ENCODE measurements around the gene TMED9. TPM values are rescaled to one million over a fixed set of nuclear protein-coding genes. Genes with fewer than 3 reads are reported as not detected.
"Not testable (repeated sequence)": the region's sequence is repeated elsewhere in the genome, so short reads cannot be mapped to it uniquely, and the experiment has no call there.

TMED9 gene
- polyA plus RNA-seq, 6 donors from 2014 or later: 86.8 to 108 (median 99.4) TPM

DNA sequence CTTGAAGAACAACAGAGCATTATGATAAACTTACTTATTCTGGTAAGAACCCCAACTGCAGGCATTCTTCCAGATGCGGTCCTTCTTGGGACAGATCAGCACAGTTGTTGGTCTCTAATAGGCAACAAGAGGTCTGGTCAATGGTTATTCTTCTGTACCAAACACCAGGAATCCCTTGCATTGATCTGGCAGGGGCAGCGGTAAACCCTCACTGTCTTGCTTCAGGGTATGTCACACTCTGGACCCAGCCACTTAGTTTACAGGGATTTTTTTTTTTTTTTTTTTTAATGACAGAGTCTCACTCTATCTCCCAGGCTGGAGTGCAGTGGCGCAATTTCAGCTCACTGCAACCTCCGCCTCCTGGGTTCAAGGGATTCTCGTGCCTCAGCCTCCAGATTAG, 36.3 kb upstream of the TMED9 start:
- no peaks in the 10 kb centered on the region for H3K27me3 Mint-ChIP-seq
- no peaks in the 10 kb centered on the region for H3K36me3 Mint-ChIP-seq
- H3K9me3 Mint-ChIP-seq: no peaks in the 10 kb centered on the region
- H3K27ac Mint-ChIP-seq: no peak overlapping the region
- H3K4me3 Mint-ChIP-seq: peak overlapping the region in 5 of 8 donors; percentile 83 to 95 (median 90)
- DNase-seq (no peak), ATAC-seq (ENCODE audit: low read depth in 2 of 2) (no peak)
- H3K4me1 Mint-ChIP-seq: peaks cover 22 to 29% (median 26%) of the 10 kb centered on the region in 3 donors

DNA sequence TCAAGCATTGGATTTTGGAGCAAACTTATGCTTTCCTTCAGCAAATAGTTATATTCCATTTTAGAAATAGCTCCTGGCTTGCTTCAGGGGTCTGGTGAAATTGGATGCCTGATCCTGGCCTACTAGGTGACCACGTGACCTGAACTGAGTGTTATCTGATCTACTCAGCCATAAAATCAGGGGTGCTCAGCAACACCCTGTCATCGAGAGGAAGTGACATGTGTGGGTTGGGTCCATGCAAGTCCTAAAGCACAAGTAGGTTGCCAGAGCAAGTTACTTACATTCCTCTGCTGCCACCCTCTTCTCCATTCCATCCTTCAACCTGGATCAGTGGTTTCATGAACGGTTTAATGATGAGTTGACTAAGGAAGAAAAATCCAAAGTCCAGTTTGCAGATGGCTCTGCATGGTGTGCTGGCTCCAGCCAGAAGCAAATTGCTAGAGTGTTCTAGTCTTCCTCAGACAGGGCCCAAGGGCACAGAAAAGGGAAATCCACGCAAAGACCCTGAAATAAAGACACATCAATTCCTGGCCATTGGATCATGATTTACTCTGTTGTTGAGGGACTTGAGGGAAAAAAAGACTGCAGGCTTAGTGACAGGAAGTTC, 34.9 kb upstream of the TMED9 start:
- Mint-ChIP-seq H3K4me1 (peaks cover 19 to 23% (median 22%) of the 10 kb centered on the region in 3 donors), H3K4me3 (peak overlapping the region in 1 of 8 donors; percentile 73), H3K9me3 (peaks cover 0 to 2% (median 0%) of the 10 kb centered on the region in 7 donors), H3K36me3 (no peaks in the 10 kb centered on the region), H3K27ac (peak overlapping the region in 1 of 6 donors; percentile 72), H3K27me3 (no peaks in the 10 kb centered on the region)
- DNase-seq (no peak), ATAC-seq (ENCODE audit: low read depth in 2 of 2) (no peak)

DNA sequence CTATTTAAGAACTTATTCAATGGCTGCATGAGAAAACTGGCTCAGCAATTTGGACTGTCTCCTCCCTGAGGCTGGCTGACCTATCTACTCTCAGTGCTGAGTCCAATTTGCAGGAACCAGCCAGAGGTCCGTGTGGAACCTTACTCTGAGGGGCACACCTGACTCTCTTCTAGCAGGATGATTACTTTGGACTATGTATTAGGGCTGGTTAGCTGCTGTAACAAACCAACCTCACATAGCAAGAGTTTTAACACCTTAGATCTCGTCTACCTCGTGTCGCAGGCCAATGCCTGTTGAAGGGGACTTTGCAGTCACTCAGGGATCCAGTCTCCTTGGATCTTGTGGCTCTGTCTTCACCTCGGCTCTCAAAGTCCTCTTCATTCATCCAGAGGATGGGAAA, 34.2 kb upstream of the TMED9 start:
- H3K27ac Mint-ChIP-seq: no peak overlapping the region
- ATAC-seq (ENCODE audit: low read depth in 2 of 2) (no peak), DNase-seq (no peak)
- H3K9me3 Mint-ChIP-seq: peaks cover 0 to 2% (median 0%) of the 10 kb centered on the region in 7 donors
- peak overlapping the region in 1 of 8 donors; percentile 73 for H3K4me3 Mint-ChIP-seq
- H3K36me3 Mint-ChIP-seq: no peaks in the 10 kb centered on the region
- peaks cover 14 to 18% (median 16%) of the 10 kb centered on the region in 3 donors for H3K4me1 Mint-ChIP-seq
- no peaks in the 10 kb centered on the region for H3K27me3 Mint-ChIP-seq

DNA sequence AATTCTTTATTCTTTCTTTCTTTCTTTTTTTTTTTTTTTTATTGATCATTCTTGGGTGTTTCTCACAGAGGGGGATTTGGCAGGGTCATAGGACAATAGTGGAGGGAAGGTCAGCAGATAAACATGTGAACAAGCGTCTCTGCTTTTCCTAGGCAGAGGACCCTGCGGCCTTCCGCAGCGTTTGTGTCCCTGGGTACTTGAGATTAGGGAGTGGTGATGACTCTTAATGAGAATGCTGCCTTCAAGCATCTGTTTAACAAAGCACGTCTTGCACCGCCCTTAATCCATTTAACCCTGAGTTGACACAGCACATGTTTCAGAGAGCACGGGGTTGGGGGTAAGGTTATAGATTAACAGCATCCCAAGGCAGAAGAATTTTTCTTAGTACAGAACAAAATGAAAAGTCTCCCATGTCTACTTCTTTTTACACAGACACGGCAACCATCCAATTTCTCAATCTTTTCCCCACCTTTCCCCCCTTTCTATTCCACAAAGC, 32.5 kb upstream of the TMED9 start:
- ATAC-seq (ENCODE audit: low read depth in 2 of 2); H3K4me3 Mint-ChIP-seq; DNase-seq; H3K27me3 Mint-ChIP-seq; H3K4me1 Mint-ChIP-seq; H3K9me3 Mint-ChIP-seq; H3K36me3 Mint-ChIP-seq; H3K27ac Mint-ChIP-seq: not testable (repeated sequence)

DNA sequence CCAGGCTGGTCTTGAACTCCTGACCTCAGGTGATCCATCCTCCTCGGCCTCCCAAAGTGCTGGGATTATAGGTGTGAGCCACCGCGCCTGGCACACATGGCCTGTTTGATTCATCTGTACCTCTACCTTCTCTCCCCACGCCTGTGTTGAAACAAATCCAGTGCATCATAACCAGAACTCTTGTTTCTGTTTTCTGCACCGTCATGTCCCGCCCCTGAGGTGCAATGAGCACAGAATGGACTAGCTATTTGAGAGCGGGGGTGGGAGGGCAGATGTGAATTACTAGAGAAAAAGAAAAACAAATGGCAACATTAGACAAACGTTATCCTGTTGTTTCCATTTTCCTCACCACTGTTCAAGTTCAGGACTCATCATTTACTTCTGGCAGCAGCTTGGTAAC, 27.0 kb upstream of the TMED9 start:
- no peak overlapping the region for H3K4me3 Mint-ChIP-seq
- H3K36me3 Mint-ChIP-seq: no peaks in the 10 kb centered on the region
- no peak overlapping the region for H3K27ac Mint-ChIP-seq
- H3K27me3 Mint-ChIP-seq: peaks cover 7 to 31% (median 22%) of the 10 kb centered on the region in 3 donors
- no peak for DNase-seq
- peaks cover 0 to 2% (median 0%) of the 10 kb centered on the region in 7 donors for H3K9me3 Mint-ChIP-seq
- no peaks in the 10 kb centered on the region for H3K4me1 Mint-ChIP-seq
- ATAC-seq (ENCODE audit: low read depth in 2 of 2): no peak

DNA sequence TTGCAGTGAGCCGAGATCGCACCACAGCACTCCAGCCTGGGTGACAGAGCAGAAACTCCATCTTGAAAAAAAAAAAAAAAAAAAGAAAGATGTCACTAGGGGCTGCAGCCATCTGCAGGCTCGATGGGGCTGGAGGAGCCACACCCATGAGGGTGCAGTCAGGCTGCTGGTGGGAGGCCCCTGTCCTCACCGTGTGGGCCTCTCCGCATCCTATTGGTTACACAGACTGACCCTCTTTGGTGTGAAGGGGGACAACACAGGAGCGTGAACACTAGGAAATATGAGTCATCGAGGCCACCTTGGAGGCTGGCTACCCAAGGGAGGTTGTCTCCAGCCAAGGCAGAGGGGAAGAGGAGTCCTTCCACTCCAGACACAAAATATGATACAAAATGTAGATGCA, 23.7 kb upstream of the TMED9 start:
- H3K4me1 Mint-ChIP-seq: no peaks in the 10 kb centered on the region
- H3K36me3 Mint-ChIP-seq: no peaks in the 10 kb centered on the region
- H3K27ac Mint-ChIP-seq: no peak overlapping the region
- peaks cover 7 to 32% (median 22%) of the 10 kb centered on the region in 3 donors for H3K27me3 Mint-ChIP-seq
- ATAC-seq (ENCODE audit: low read depth in 2 of 2) (no peak), DNase-seq (no peak)
- no peak overlapping the region for H3K4me3 Mint-ChIP-seq
- peaks cover 0 to 2% (median 0%) of the 10 kb centered on the region in 7 donors for H3K9me3 Mint-ChIP-seq

DNA sequence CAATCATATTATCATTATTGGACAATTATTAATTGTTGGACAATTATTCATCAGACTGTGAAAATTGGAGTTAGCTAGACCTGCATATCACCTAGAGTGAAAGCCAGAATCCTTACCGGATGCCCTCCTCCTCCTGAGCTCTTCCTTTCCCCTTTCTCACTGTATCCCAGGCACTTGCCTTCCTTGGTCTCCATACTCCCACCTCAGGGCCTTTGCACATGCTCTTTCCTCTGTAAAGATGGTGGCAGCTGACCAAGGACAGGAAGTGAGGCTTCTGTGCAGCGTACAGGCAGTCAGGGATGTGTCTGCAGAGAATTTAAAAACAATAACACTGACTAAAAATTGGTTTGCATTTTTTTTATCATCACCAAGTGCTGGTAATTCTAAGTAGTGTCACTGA, 22.1 kb upstream of the TMED9 start:
- Mint-ChIP-seq H3K36me3 (no peaks in the 10 kb centered on the region), H3K4me3 (no peak overlapping the region), H3K9me3 (peaks cover 0 to 2% (median 0%) of the 10 kb centered on the region in 7 donors), H3K27ac (no peak overlapping the region), H3K4me1 (no peaks in the 10 kb centered on the region), H3K27me3 (peaks cover 7 to 35% (median 22%) of the 10 kb centered on the region in 3 donors)
- no peak for DNase-seq
- ATAC-seq (ENCODE audit: low read depth in 2 of 2): no peak

DNA sequence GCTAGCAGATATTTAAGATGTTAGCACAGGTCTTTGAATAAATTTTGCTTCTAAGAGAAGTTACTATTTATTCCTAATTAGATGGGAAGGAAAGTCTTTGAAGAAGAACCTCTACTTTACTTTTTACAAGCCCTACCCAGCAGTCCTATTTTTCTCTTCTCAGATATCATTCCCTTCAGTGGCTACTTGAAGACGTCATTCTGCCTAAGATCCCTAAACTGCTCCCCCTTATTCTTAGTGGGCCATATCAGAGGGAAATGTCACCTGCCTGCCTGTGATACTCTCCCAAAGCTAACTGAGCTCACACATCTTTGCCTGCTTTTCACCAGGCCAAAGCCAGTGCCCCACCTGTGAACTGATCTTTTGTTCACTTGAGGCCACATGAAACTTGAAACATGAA, 16.5 kb upstream of the TMED9 start:
- peaks cover 0 to 2% (median 0%) of the 10 kb centered on the region in 7 donors for H3K9me3 Mint-ChIP-seq
- DNase-seq (no peak), ATAC-seq (ENCODE audit: low read depth in 2 of 2) (no peak)
- peaks cover 0 to 11% (median 4%) of the 10 kb centered on the region in 3 donors for H3K27me3 Mint-ChIP-seq
- H3K4me3 Mint-ChIP-seq: peak overlapping the region in 1 of 8 donors; percentile 63
- H3K27ac Mint-ChIP-seq: no peak overlapping the region
- no peaks in the 10 kb centered on the region for H3K36me3 Mint-ChIP-seq
- H3K4me1 Mint-ChIP-seq: no peaks in the 10 kb centered on the region

DNA sequence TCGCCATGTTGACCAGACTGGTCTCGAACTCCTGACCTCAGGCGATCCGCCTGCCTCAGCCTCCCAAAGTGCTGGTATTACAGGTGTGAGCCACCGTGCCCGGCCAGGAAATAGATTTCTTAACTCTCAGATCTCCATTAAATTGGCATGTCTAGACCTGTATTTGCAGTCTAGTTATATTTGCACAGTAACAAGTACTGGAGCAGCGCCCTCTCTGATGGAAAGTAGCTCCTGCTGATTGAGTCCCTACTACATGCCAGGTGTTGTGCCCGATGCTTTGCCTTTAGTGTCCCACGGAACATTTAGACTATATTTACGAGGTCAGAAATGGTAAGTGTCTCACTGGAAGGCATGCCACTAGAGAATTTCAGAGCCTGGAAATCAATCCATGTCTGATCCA, 15.8 kb upstream of the TMED9 start:
- no peak overlapping the region for H3K27ac Mint-ChIP-seq
- DNase-seq (no peak), ATAC-seq (ENCODE audit: low read depth in 2 of 2) (no peak)
- peaks cover 0 to 2% (median 0%) of the 10 kb centered on the region in 7 donors for H3K9me3 Mint-ChIP-seq
- H3K4me3 Mint-ChIP-seq: no peak overlapping the region
- H3K4me1 Mint-ChIP-seq: no peaks in the 10 kb centered on the region
- H3K36me3 Mint-ChIP-seq: no peaks in the 10 kb centered on the region
- H3K27me3 Mint-ChIP-seq: peaks cover 0 to 12% (median 5%) of the 10 kb centered on the region in 3 donors

DNA sequence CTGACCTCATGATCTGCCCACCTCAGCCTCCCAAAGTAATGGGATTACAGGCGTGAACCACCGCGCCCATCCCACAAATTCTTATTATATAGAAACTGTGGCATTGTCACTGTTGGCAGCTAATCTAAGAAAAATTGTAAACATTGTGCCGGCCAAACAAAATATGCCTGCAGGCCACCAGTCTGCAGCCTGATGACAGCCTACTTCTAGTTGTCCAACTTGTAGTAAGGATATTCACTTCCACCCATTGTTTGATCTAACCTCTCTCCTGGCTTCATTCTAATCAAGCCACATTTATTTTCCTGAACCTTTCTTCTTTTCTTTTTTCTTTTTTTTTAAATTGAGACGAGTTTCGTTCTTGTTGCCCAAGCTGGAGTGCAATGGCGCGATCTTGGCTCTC, 13.7 kb upstream of the TMED9 start:
- H3K4me1 Mint-ChIP-seq: no peaks in the 10 kb centered on the region
- no peaks in the 10 kb centered on the region for H3K9me3 Mint-ChIP-seq
- ATAC-seq (ENCODE audit: low read depth in 2 of 2): no peak
- no peak overlapping the region for H3K27ac Mint-ChIP-seq
- H3K36me3 Mint-ChIP-seq: no peaks in the 10 kb centered on the region
- no peak overlapping the region for H3K4me3 Mint-ChIP-seq
- H3K27me3 Mint-ChIP-seq: peaks cover 5 to 12% (median 7%) of the 10 kb centered on the region in 3 donors
- no peak for DNase-seq

DNA sequence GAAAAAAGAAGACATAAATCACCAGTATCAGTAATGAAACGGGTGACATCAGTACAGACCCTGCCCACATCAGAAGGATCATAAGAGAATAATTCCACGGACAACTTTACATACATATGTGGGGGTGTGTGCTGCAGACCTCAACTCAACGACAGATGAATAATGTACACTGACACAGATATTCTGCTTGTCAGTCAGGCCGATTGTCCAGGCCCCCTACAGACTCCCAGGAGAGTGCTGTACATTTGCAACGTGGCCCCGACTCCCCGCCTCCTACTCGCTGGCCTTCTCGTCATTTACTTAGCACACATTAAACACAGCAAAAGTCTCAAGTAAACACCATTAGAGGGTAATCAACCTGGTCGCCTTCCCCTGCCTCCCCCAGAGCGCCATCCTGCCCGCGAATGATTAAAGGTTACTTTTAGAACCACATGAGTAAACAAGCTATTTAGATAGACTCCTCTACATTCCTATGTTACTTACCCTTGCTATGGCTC, 3.5 kb upstream of the TMED9 start:
- Mint-ChIP-seq H3K4me1 (peaks cover 19 to 33% (median 23%) of the 10 kb centered on the region in 3 donors), H3K27ac (no peak overlapping the region), H3K4me3 (peak overlapping the region in 1 of 8 donors; percentile 58), H3K36me3 (peaks cover 0 to 8% of the 10 kb centered on the region in 2 donors), H3K27me3 (peaks cover 7 to 42% (median 31%) of the 10 kb centered on the region in 3 donors), H3K9me3 (no peaks in the 10 kb centered on the region)
- ATAC-seq (ENCODE audit: low read depth in 2 of 2): no peak
- no peak for DNase-seq

DNA sequence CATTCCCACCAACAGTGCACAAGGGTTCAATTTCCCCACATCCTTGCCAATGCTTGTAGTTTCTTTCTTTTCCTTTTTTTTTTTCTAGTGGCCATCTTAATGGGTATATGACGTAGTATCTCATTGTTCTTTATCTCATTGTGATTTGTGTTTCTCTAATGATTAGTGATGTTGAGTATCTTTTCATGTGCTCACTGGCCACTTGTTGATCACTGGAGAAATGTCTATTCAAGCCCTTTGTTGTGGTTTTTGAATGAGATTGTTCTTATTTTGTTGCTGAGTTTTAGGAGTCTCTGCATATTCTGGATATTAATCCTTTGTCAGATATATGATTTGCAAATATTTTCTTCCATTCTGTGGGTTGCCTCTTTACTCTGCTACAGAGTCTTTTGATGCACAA, 1.6 kb upstream of the TMED9 start:
- ATAC-seq (ENCODE audit: low read depth in 2 of 2) (no peak), DNase-seq (no peak)
- peaks cover 0 to 30% (median 15%) of the 10 kb centered on the region in 3 donors for H3K27me3 Mint-ChIP-seq
- H3K4me1 Mint-ChIP-seq: peaks cover 25 to 39% (median 27%) of the 10 kb centered on the region in 3 donors
- peaks cover 0 to 16% of the 10 kb centered on the region in 2 donors for H3K36me3 Mint-ChIP-seq
- H3K27ac Mint-ChIP-seq: no peak overlapping the region
- H3K9me3 Mint-ChIP-seq: no peaks in the 10 kb centered on the region
- peak overlapping the region in 2 of 8 donors; percentile 2 to 88 for H3K4me3 Mint-ChIP-seq

DNA sequence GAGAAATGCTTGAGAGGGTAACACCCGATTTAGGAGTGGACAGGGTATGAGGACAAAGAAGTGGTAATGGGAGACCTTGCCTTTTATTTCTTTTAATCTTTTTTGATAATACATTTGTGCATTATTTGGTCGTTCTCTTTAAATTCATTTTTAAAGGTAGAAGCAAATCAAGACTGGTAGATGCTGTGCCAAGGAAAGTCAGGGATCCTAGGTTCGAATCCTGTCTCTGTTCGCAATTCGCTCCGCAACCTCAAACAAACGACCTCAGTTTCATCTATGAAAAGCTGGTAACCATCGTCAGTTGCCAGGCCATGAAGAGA, 353 bp upstream of the TMED9 start:
- Mint-ChIP-seq H3K27ac (peak overlapping the region; percentile 39 to 95 (median 84)), H3K9me3 (no peaks in the 10 kb centered on the region), H3K27me3 (peaks cover 0 to 27% (median 15%) of the 10 kb centered on the region in 3 donors), H3K36me3 (peaks cover 3 to 23% of the 10 kb centered on the region in 2 donors), H3K4me1 (peaks cover 21 to 32% (median 24%) of the 10 kb centered on the region in 3 donors), H3K4me3 (peak overlapping the region; percentile 88 to 99 (median 95))
- ATAC-seq (ENCODE audit: low read depth in 2 of 2) (no peak), DNase-seq (no peak)

DNA sequence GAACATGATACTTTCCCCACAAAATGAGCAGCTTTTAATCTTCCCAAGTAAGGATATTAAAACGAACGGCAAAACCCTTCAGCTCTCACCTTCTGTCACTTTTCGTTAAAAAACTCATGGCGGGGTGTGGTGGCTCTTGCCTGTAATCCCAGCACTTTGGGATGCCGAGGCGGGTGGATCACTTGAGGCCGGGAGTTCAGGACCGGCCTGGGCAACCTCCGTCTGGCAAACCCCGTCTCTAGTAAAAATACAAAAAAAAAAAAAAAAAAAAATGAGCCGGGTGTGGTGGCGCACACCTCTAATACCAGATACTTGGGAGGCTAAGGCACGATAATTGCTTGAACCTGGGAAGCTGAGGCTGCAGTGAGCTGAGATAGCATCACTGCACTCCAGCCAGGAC, 902 bp downstream of the TMED9 start:
- peaks cover 0 to 26% (median 15%) of the 10 kb centered on the region in 3 donors for H3K27me3 Mint-ChIP-seq
- peak overlapping the region; percentile 88 to 99 (median 95) for H3K4me3 Mint-ChIP-seq
- ATAC-seq (ENCODE audit: low read depth in 2 of 2) (no peak), DNase-seq (no peak)
- H3K27ac Mint-ChIP-seq: peak overlapping the region in 4 of 6 donors; percentile 63 to 99 (median 96)
- H3K9me3 Mint-ChIP-seq: no peaks in the 10 kb centered on the region
- peaks cover 3 to 23% of the 10 kb centered on the region in 2 donors for H3K36me3 Mint-ChIP-seq
- H3K4me1 Mint-ChIP-seq: peaks cover 19 to 31% (median 22%) of the 10 kb centered on the region in 3 donors

Data from naive B cell (primary cell).